Activated B cell treated with CpG ODN at 0.5 μM for 24 hours (primary cell): ENCODE data around the gene APOL3. TPM values are rescaled to one million over a fixed set of nuclear protein-coding genes. Genes with fewer than 3 reads are reported as not detected.

ENCODE experiments used
- ATAC-seq: fragments of 200-7000 bp; cut with Tn5 transposase; one replicate; pipeline ENCODE4 v1.10.0; 2021; ENCODE audit warnings: low read depth, mild to moderate bottlenecking, moderate library complexity
- CTCF ChIA-PET: fragments of 350-600 bp; sonication (Branson Sonifier 250); formaldehyde crosslinking; loops from one replicate; lab custom pipeline; 2021; ENCODE audit warnings: antibody characterized with exemption; lab: Charles Lee
- POLR2A ChIA-PET: fragments of 350-600 bp; sonication (Branson Sonifier 250); formaldehyde crosslinking; loops from one replicate; lab custom pipeline; 2021; ENCODE audit warnings: antibody characterized with exemption; lab: Charles Lee
- DNase-seq: peaks from one replicate; pipeline ENCODE4 v3.0.0; 2022
- H3K27ac Mint-ChIP-seq: one replicate; pipeline ENCODE4 v1.8.0; 2020; ENCODE audit warnings: mixed read lengths
- H3K27me3 Mint-ChIP-seq: one replicate; pipeline ENCODE4 v1.8.0; 2021; ENCODE audit warnings: mixed read lengths
- H3K36me3 Mint-ChIP-seq: one replicate; pipeline ENCODE4 v1.8.0; 2021; ENCODE audit warnings: low read depth, mixed read lengths
- H3K4me1 Mint-ChIP-seq: one replicate; pipeline ENCODE4 v1.8.0; 2021; ENCODE audit warnings: mixed read lengths
- H3K4me3 Mint-ChIP-seq: one replicate; pipeline ENCODE4 v1.8.0; 2020; ENCODE audit warnings: mild to moderate bottlenecking, mixed read lengths
- H3K9me3 Mint-ChIP-seq: one replicate; pipeline ENCODE4 v1.8.0; 2020; ENCODE audit warnings: mixed read lengths
- intact Hi-C: fragments of 100-400 bp; cut with micrococcal nuclease; formaldehyde crosslinking; loops from one replicate; pipeline ENCODE4 v1.15.1; 2024
- total RNA-seq: library from RNA; stranded (reverse); gene quantifications from 2 replicates; pipeline ENCODE4 v1.2.3, GENCODE V29; 2022
- TF ChIP-seq, protein P1 (sequence below): fragments of 200-600 bp; IDR thresholded peaks from one replicate; pipeline ENCODE4 v1.8.0; 2022; ENCODE audit warnings: antibody characterized with exemption, mild to moderate bottlenecking

APOL3 gene
- total RNA-seq, 1 donor from 2014 or later: 38.4 TPM

DNA sequence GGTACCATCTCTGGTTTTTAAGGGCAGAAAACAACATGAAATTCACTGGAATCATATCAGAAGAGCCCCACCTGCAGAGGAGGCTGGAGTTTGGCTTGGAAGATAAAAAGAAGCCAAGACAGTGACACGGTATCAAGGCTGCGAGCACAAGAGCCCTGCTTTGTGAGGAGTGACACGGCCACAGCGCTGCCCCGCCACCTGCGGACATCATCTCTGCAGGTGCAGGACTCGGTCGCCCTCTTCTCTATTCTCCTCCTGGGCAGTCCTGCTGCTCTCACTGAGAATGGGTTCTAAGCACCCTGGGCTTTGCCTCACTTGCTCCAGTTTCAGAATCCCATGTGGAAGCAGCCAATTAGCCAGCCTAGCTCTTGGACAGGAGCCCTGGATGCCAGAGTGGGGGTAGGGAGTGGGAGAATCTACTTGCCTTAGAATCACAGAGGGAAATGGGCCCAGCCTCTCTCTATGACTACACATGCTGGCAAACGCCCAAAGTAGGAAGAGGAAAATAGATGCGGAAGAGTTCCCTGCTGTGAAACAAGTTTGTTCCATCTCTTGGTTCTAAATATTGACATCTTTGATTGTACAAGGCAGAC is 24.0 kb upstream of the APOL3 start:
- ChIA-PET CTCF (no interaction called here), POLR2A (no interaction called here)
- Mint-ChIP-seq H3K27ac (no peak overlapping the region), H3K4me1 (peaks cover 3% of the 10 kb centered on the region), H3K9me3 (no peaks in the 10 kb centered on the region), H3K36me3 (no peaks in the 10 kb centered on the region), H3K4me3 (no peak overlapping the region), H3K27me3 (peaks cover 1% of the 10 kb centered on the region)
- TF ChIP-seq, protein P1, sequence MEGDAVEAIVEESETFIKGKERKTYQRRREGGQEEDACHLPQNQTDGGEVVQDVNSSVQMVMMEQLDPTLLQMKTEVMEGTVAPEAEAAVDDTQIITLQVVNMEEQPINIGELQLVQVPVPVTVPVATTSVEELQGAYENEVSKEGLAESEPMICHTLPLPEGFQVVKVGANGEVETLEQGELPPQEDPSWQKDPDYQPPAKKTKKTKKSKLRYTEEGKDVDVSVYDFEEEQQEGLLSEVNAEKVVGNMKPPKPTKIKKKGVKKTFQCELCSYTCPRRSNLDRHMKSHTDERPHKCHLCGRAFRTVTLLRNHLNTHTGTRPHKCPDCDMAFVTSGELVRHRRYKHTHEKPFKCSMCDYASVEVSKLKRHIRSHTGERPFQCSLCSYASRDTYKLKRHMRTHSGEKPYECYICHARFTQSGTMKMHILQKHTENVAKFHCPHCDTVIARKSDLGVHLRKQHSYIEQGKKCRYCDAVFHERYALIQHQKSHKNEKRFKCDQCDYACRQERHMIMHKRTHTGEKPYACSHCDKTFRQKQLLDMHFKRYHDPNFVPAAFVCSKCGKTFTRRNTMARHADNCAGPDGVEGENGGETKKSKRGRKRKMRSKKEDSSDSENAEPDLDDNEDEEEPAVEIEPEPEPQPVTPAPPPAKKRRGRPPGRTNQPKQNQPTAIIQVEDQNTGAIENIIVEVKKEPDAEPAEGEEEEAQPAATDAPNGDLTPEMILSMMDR: no peak
- no peak for DNase-seq
- intact Hi-C loops: no loop called here
- ATAC-seq: no peak

DNA sequence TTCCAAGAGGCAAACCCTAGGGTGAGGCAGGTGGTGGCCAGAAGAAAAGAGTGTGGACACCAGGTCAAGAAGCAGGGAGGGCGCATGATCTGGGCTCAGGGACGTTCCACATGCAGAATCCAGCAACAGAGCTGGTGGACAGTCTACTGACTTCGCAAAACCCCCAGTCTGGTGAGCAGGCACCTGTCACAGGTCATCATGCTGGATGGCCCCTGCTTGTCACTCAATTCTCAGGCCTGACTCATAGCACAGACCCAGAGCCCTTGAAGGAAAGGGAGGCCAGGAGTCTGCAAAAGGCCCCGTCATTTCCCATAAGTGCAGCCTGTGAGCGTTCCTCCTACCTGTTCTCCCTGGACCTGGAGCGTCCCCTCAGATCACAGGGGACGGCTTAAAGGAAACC is 22.9 kb upstream of the APOL3 start:
- Mint-ChIP-seq H3K27ac (no peak overlapping the region), H3K36me3 (no peaks in the 10 kb centered on the region), H3K27me3 (no peaks in the 10 kb centered on the region), H3K9me3 (no peaks in the 10 kb centered on the region), H3K4me1 (peaks cover 3% of the 10 kb centered on the region), H3K4me3 (no peak overlapping the region)
- CTCF ChIA-PET: no interaction called here
- no peak for ATAC-seq
- intact Hi-C loops: no loop called here
- DNase-seq: no peak
- TF ChIP-seq, protein P1: no peak
- POLR2A ChIA-PET: no interaction called here

DNA sequence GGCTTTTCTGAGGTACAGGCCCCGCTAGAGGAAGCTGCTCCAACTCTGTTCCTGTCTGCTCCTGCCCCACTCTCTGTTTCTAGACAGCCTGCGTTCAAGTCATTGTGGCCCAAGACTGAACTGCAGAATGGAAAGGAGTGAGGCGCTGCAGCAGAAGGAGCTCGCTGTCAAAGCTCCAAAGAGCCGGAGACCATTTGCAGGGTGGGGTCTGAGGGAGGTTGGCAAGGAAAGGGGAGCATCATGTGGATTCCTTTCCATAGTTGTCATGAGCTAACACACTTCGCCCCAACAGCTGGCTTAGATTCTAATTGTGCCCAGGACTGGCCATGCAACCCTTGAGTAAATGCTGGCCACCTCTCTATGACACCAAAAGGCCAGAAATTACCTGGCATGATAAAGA is 22.3 kb upstream of the APOL3 start:
- Mint-ChIP-seq H3K27ac (no peak overlapping the region), H3K4me1 (peaks cover 3% of the 10 kb centered on the region), H3K27me3 (no peaks in the 10 kb centered on the region), H3K9me3 (no peaks in the 10 kb centered on the region), H3K4me3 (no peak overlapping the region), H3K36me3 (no peaks in the 10 kb centered on the region)
- ChIA-PET POLR2A (no interaction called here), CTCF (interaction anchor here (0.6 to 1.2 kb wide), 2 partner anchors 152 to 235 kb away, joined by 3 read pairs; no protein-coding TSS in a partner anchor)
- ATAC-seq (no peak), DNase-seq (no peak)
- TF ChIP-seq, protein P1: no peak
- intact Hi-C loops: no loop called here

DNA sequence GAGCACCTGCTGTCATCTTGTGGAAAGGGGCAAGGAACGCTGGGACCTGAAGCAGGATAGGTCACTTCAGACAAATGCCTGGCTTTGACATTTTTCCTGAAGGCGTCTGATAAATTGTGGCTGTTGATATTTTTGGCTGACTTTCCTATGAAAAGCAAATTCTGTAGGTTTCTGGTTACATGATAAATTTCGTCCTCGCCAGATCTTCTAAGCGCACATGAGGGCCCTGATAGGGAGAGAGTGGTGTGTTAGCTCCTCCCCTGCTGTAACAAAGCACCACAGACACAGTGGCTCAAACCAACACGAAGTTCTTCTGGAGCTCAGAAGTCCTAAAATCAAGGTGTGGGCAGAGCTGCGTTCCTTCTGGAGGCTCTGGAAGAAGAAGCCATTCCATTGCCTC is 21.5 kb upstream of the APOL3 start:
- CTCF ChIA-PET: interaction anchor here (0.6 to 1.4 kb wide), 5 partner anchors 37 to 243 kb away, joined by 3 to 10 read pairs (median 3); no protein-coding TSS in a partner anchor
- ATAC-seq (no peak), DNase-seq (no peak)
- POLR2A ChIA-PET: no interaction called here
- H3K4me1 Mint-ChIP-seq: peaks cover 3% of the 10 kb centered on the region
- no peaks in the 10 kb centered on the region for H3K36me3 Mint-ChIP-seq
- no peak overlapping the region for H3K27ac Mint-ChIP-seq
- H3K9me3 Mint-ChIP-seq: no peaks in the 10 kb centered on the region
- no peaks in the 10 kb centered on the region for H3K27me3 Mint-ChIP-seq
- TF ChIP-seq, protein P1: no peak
- intact Hi-C loops: no loop called here
- no peak overlapping the region for H3K4me3 Mint-ChIP-seq

- DNase-seq: no peak
- Mint-ChIP-seq H3K27ac (no peak overlapping the region), H3K4me3 (no peak overlapping the region), H3K27me3 (no peaks in the 10 kb centered on the region), H3K9me3 (no peaks in the 10 kb centered on the region), H3K36me3 (no peaks in the 10 kb centered on the region), H3K4me1 (peaks cover 3% of the 10 kb centered on the region)
- intact Hi-C loops: loop anchor here (1.0 kb wide), 4 partner anchors 19 to 831 kb away; no protein-coding TSS in a partner anchor
- ChIA-PET CTCF (interaction anchor here (0.6 to 4.8 kb wide), 11 partner anchors 18 to 312 kb away, joined by 3 to 70 read pairs (median 5); partner anchors contain the start of genes APOL2 and APOL3), POLR2A (no interaction called here)
- TF ChIP-seq, protein P1: no peak
- no peak for ATAC-seq
Measured at GRCh38 chr22:36180928-36181327, 20.4 kb upstream of the APOL3 start.
